Osteoblast (primary cell): ENCODE results near the gene MARS1. TPM values are rescaled to one million over a fixed set of nuclear protein-coding genes. Genes with fewer than 3 reads are reported as not detected.
A peak's percentile ranks its signal among the peaks of the same experiment; 100 is the strongest.

Source experiments
- DNase-seq: peaks from one replicate; pipeline ENCODE4 v3.0.0; 2011; ENCODE audit warnings: low spot score, mixed read lengths; ENCODE audit not compliant: insufficient read length; ENCODE audit errors: missing footprints
- H2AFZ ChIP-seq: 2 replicates; pipeline ENCODE4 v1.6.0; 2011; ENCODE audit warnings: mild to moderate bottlenecking, low read length
- H3K27ac ChIP-seq: 2 replicates; pipeline ENCODE4 v1.5.1; 2011; ENCODE audit warnings: mild to moderate bottlenecking, low read depth, low read length, moderate library complexity
- H3K27me3 ChIP-seq: 2 replicates; pipeline ENCODE4 v1.6.0; 2012; ENCODE audit warnings: mild to moderate bottlenecking, control low read depth, inconsistent platforms, low read length, moderate library complexity; ENCODE audit not compliant: insufficient read depth
- H3K36me3 ChIP-seq: 2 replicates; pipeline ENCODE4 v1.5.1; 2011; ENCODE audit warnings: mild to moderate bottlenecking, low read length, control low read depth, moderate library complexity; ENCODE audit not compliant: insufficient read depth
- H3K4me1 ChIP-seq: 2 replicates; pipeline ENCODE4 v1.5.1; 2011; ENCODE audit warnings: mild to moderate bottlenecking, low read length, control low read depth, moderate library complexity; ENCODE audit not compliant: insufficient read depth
- H3K4me2 ChIP-seq: 2 replicates; pipeline ENCODE4 v1.6.0; 2011; ENCODE audit warnings: mild to moderate bottlenecking, low read length; ENCODE audit not compliant: insufficient read depth
- H3K4me3 ChIP-seq: fragments of 200-600 bp; sonication (generic); 3 replicates; pipeline ENCODE4 v1.5.1; 2012; ENCODE audit warnings: mild to moderate bottlenecking, low read length, inconsistent platforms; ENCODE audit not compliant: insufficient read depth
- H3K79me2 ChIP-seq: 2 replicates; pipeline ENCODE4 v1.6.0; 2012; ENCODE audit warnings: mild to moderate bottlenecking, low read length, control low read depth, inconsistent platforms; ENCODE audit not compliant: insufficient read depth
- H3K9me3 ChIP-seq: 2 replicates; pipeline ENCODE4 v1.5.1; 2011; ENCODE audit warnings: low read depth, low read length, control low read depth
- H4K20me1 ChIP-seq: 2 replicates; pipeline ENCODE4 v1.6.0; 2012; ENCODE audit warnings: mild to moderate bottlenecking, low read length, control low read depth; ENCODE audit not compliant: insufficient read depth
- total RNA-seq: library from RNA; depleted of rRNA; stranded (reverse); fragments of >200 nt; gene quantifications from 2 replicates; pipeline ENCODE4 v1.2.3, GENCODE V29; 2012
- TF ChIP-seq, protein P1 (sequence below): IDR thresholded peaks from 2 replicates; pipeline ENCODE4 v1.5.1; 2011; ENCODE audit warnings: mild to moderate bottlenecking, low read depth, low read length, moderate library complexity; ENCODE audit errors: extremely low read depth

The MARS1 gene
- total RNA-seq, 1 donor: 187 TPM

GRCh38 chr12:57528831-57529555, 41.1 kb downstream of the MARS1 start:
- H3K9me3 ChIP-seq: no peaks in the 10 kb centered on the region
- peak; percentile 73 for DNase-seq
- H3K4me3 ChIP-seq: no peak overlapping the region
- H3K4me2 ChIP-seq: no peak overlapping the region
- H3K36me3 ChIP-seq: peaks cover 80% of the 10 kb centered on the region
- H3K27ac ChIP-seq: no peak overlapping the region
- no peaks in the 10 kb centered on the region for H3K27me3 ChIP-seq
- peaks cover 36% of the 10 kb centered on the region for H3K79me2 ChIP-seq
- peaks cover 33% of the 10 kb centered on the region for H4K20me1 ChIP-seq
- H3K4me1 ChIP-seq: peaks cover 7% of the 10 kb centered on the region
- TF ChIP-seq, protein P1, sequence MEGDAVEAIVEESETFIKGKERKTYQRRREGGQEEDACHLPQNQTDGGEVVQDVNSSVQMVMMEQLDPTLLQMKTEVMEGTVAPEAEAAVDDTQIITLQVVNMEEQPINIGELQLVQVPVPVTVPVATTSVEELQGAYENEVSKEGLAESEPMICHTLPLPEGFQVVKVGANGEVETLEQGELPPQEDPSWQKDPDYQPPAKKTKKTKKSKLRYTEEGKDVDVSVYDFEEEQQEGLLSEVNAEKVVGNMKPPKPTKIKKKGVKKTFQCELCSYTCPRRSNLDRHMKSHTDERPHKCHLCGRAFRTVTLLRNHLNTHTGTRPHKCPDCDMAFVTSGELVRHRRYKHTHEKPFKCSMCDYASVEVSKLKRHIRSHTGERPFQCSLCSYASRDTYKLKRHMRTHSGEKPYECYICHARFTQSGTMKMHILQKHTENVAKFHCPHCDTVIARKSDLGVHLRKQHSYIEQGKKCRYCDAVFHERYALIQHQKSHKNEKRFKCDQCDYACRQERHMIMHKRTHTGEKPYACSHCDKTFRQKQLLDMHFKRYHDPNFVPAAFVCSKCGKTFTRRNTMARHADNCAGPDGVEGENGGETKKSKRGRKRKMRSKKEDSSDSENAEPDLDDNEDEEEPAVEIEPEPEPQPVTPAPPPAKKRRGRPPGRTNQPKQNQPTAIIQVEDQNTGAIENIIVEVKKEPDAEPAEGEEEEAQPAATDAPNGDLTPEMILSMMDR: no peak
- H2AFZ ChIP-seq: no peak overlapping the region

DNA sequence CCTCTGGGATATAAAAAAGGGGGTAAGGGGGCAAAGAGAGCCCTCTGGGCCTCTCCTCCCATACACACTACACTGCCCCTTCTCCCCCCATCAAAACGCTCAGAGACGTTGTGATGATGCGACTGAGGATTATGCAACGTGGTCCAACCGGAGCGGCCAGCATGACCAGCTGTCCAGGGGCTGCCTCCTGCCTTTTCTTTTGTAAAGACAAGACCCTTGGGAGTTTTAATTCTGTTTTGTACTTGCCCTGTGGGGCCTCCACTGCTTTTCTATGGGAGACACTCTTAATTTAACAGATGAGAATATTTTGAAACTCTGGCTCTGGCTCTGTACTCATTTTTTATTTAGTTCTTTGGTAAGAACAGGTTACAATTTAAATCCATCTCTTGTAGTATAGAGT, 42.0 kb downstream of the MARS1 start:
- H3K9me3 ChIP-seq: no peaks in the 10 kb centered on the region
- DNase-seq: peak; percentile 79
- no peak overlapping the region for H3K27ac ChIP-seq
- H3K36me3 ChIP-seq: peaks cover 82% of the 10 kb centered on the region
- H3K4me1 ChIP-seq: no peaks in the 10 kb centered on the region
- no peak overlapping the region for H3K4me3 ChIP-seq
- no peaks in the 10 kb centered on the region for H3K27me3 ChIP-seq
- no peak overlapping the region for H3K4me2 ChIP-seq
- peaks cover 25% of the 10 kb centered on the region for H4K20me1 ChIP-seq
- no peak overlapping the region for H2AFZ ChIP-seq
- peaks cover 28% of the 10 kb centered on the region for H3K79me2 ChIP-seq
- TF ChIP-seq, protein P1: no peak

GRCh38 chr12:57530396-57531142, 42.7 kb downstream of the MARS1 start:
- no peak overlapping the region for H3K4me2 ChIP-seq
- no peak overlapping the region for H2AFZ ChIP-seq
- H3K4me1 ChIP-seq: no peaks in the 10 kb centered on the region
- no peak overlapping the region for H3K27ac ChIP-seq
- H3K9me3 ChIP-seq: no peaks in the 10 kb centered on the region
- H3K4me3 ChIP-seq: no peak overlapping the region
- H3K27me3 ChIP-seq: no peaks in the 10 kb centered on the region
- TF ChIP-seq, protein P1: no peak
- H3K79me2 ChIP-seq: peaks cover 20% of the 10 kb centered on the region
- peaks cover 88% of the 10 kb centered on the region for H3K36me3 ChIP-seq
- no peak for DNase-seq
- H4K20me1 ChIP-seq: peaks cover 22% of the 10 kb centered on the region

DNA sequence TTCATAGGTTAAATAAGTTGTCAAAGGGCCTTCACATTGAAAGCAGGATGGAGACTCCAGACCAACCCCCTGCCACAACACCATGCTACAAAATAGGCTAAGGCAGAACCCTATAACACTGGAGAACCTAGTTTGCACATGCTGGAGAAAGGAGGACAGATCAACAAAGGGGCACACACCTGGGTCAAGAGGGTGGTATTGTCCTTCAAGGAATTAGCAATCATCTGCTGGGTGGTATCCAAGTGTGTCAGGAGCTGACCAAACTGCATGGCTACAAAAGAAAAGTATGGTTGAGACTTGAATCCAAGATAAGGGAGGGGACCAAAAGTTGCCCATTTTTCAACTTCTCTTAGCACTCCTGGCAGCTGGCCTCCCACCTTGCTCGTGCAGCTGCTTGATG, 44.0 kb downstream of the MARS1 start:
- TF ChIP-seq, protein P1: no peak
- Histone ChIP-seq H2AFZ (no peak overlapping the region), H3K4me2 (no peak overlapping the region), H3K27me3 (no peaks in the 10 kb centered on the region), H3K4me3 (no peak overlapping the region), H3K27ac (no peak overlapping the region), H3K4me1 (no peaks in the 10 kb centered on the region), H3K36me3 (peaks cover 87% of the 10 kb centered on the region), H3K79me2 (peaks cover 12% of the 10 kb centered on the region), H4K20me1 (peaks cover 22% of the 10 kb centered on the region), H3K9me3 (no peaks in the 10 kb centered on the region)
- peak; percentile 58 for DNase-seq
